MM.1S (cell line): ENCODE results near the gene RPH3AL.

Experiments
- EZH2 ChIP-seq: fragments of 300-600 bp; sonication (generic); optimal IDR thresholded peaks from 2 replicates; pipeline ENCODE3; 2017; ENCODE audit warnings: low read depth, mild to moderate bottlenecking, antibody characterized with exemption, low read length, mixed read lengths
- EZH2phosphoT487 ChIP-seq: fragments of 300-600 bp; sonication (generic); IDR thresholded peaks from 2 replicates; pipeline ENCODE4 v1.6.1; 2018; ENCODE audit warnings: antibody characterized with exemption, low read length
- TF ChIP-seq, protein P1 (sequence below): fragments of 300-600 bp; sonication (generic); IDR thresholded peaks from 2 replicates; pipeline ENCODE4 v1.5.1; 2016; ENCODE audit warnings: antibody characterized with exemption, low read length, mixed read lengths

GRCh38 chr17:385836-386140, 33.2 kb upstream of the RPH3AL start:
- TF ChIP-seq, protein P1, sequence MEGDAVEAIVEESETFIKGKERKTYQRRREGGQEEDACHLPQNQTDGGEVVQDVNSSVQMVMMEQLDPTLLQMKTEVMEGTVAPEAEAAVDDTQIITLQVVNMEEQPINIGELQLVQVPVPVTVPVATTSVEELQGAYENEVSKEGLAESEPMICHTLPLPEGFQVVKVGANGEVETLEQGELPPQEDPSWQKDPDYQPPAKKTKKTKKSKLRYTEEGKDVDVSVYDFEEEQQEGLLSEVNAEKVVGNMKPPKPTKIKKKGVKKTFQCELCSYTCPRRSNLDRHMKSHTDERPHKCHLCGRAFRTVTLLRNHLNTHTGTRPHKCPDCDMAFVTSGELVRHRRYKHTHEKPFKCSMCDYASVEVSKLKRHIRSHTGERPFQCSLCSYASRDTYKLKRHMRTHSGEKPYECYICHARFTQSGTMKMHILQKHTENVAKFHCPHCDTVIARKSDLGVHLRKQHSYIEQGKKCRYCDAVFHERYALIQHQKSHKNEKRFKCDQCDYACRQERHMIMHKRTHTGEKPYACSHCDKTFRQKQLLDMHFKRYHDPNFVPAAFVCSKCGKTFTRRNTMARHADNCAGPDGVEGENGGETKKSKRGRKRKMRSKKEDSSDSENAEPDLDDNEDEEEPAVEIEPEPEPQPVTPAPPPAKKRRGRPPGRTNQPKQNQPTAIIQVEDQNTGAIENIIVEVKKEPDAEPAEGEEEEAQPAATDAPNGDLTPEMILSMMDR, result no peak
- no peak for TF ChIP-seq EZH2
- no peak for TF ChIP-seq EZH2phosphoT487
